Spleen (tissue), 7 donors: ENCODE measurements around the gene TMEM53.

ENCODE experiments used
- POLR2A ChIP-seq, 3 donors: fragments of 450-650 bp; IDR thresholded peaks; one replicate each; pipeline ENCODE4 v1.5.1; 2017; ENCODE audit warnings: antibody characterized with exemption in 3 of 3, mild to moderate bottlenecking in 1 of 3
- POLR2AphosphoS5 ChIP-seq, 3 donors: sonication (generic); formaldehyde crosslinking; IDR thresholded peaks; one replicate each; pipeline ENCODE4 v1.5.1; 2017; ENCODE audit warnings: antibody characterized with exemption in 3 of 3
- TF ChIP-seq, protein P1 (sequence below), 11 experiments: fragments of 200-600 bp in 7 of 11; fragments of 450-650 bp in 4 of 11; sonication (generic) in 4 of 11; IDR thresholded peaks in 8 of 11; conservative IDR thresholded peaks in 3 of 11; 1 replicate in 7 of 11; 2 replicates in 4 of 11; pipeline versions ENCODE4 v1.4.0 to v1.8.0; 2016 to 2021; ENCODE audit warnings: antibody characterized with exemption in 11 of 11, inconsistent platforms in 4 of 11, mild to moderate bottlenecking in 1 of 11
- donor health status: DM: no; HTN: no; CAD: no; lungs with moderate emphysema.
- donor health status: DM: no; HTN: no; CAD: no.
- donor health status: DM: no; HTN: no; CAD: no.

DNA sequence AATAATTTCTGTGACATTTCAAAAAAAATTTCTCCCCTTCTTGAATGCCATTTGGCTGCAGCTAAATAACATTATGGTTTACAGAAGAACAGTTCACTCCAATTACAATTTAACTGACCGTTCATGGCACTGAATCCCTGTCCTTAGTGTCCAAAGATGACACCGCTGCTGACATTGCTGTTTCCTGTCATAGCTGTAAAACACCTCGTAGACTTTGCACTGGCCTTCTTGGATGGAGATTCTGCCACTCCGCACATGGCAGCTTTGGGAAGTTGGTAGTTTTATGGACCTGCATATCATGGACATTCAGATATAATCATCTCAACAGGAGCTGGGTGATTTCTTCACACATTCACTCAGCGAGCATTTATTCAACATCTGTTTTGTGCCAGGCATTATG is 5.2 kb upstream of the TMEM53 start:
- TF ChIP-seq, protein P1, sequence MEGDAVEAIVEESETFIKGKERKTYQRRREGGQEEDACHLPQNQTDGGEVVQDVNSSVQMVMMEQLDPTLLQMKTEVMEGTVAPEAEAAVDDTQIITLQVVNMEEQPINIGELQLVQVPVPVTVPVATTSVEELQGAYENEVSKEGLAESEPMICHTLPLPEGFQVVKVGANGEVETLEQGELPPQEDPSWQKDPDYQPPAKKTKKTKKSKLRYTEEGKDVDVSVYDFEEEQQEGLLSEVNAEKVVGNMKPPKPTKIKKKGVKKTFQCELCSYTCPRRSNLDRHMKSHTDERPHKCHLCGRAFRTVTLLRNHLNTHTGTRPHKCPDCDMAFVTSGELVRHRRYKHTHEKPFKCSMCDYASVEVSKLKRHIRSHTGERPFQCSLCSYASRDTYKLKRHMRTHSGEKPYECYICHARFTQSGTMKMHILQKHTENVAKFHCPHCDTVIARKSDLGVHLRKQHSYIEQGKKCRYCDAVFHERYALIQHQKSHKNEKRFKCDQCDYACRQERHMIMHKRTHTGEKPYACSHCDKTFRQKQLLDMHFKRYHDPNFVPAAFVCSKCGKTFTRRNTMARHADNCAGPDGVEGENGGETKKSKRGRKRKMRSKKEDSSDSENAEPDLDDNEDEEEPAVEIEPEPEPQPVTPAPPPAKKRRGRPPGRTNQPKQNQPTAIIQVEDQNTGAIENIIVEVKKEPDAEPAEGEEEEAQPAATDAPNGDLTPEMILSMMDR (IDR thresholded peaks at IDR 0.05 in 8 of 11, conservative IDR thresholded peaks at IDR 0.05 in 3 of 11), result no peak
- TF ChIP-seq POLR2A (IDR thresholded peaks at IDR 0.05) (no peak), POLR2AphosphoS5 (IDR thresholded peaks at IDR 0.05) (no peak)
